CD8-positive, alpha-beta memory T cell (primary cell): ENCODE results near the gene GRIN2C. TPM values are rescaled to one million over a fixed set of nuclear protein-coding genes. Genes with fewer than 3 reads are reported as not detected.

ENCODE experiments used
- CTCF ChIA-PET: fragments of 350-600 bp; sonication (Branson Sonifier 250); formaldehyde crosslinking; loops from one replicate; lab custom pipeline; 2021; ENCODE audit warnings: antibody characterized with exemption; lab: Charles Lee
- POLR2A ChIA-PET: fragments of 350-600 bp; sonication (Branson Sonifier 250); formaldehyde crosslinking; loops from one replicate; lab custom pipeline; 2021; ENCODE audit warnings: antibody characterized with exemption; lab: Charles Lee
- DNase-seq, 5 donors: peaks; one replicate each; pipeline versions ENCODE4 v3.0.0 to v3.0.0-alpha.2; 2020 to 2022; ENCODE audit warnings: mixed read lengths in 1 of 5
- H3K27ac ChIP-seq: one replicate; pipeline ENCODE4 v1.7.0; 2013; ENCODE audit warnings: low read depth, mild to moderate bottlenecking, low read length, moderate library complexity
- H3K27me3 ChIP-seq: 2 replicates; pipeline ENCODE4 v1.7.0; 2013; ENCODE audit warnings: low read length, mild to moderate bottlenecking; ENCODE audit not compliant: insufficient read depth, poor library complexity, severe bottlenecking
- H3K36me3 ChIP-seq: 2 replicates; pipeline ENCODE4 v1.7.0; 2013; ENCODE audit warnings: mild to moderate bottlenecking, low read length, moderate library complexity; ENCODE audit not compliant: insufficient read depth
- H3K4me1 ChIP-seq: 2 replicates; pipeline ENCODE4 v1.7.0; 2013; ENCODE audit warnings: mild to moderate bottlenecking, low read length, moderate library complexity; ENCODE audit not compliant: insufficient read depth
- H3K4me3 ChIP-seq: 2 replicates; pipeline ENCODE4 v1.7.0; 2013; ENCODE audit warnings: mild to moderate bottlenecking, low read length
- H3K9me3 ChIP-seq: 2 replicates; pipeline ENCODE4 v1.7.0; 2013; ENCODE audit warnings: mild to moderate bottlenecking, low read length
- H3K27ac Mint-ChIP-seq, 8 donors: one replicate each; pipeline ENCODE4 v1.8.0; 2020 to 2021; ENCODE audit warnings: mixed read lengths in 8 of 8, mild to moderate bottlenecking in 6 of 8, inconsistent platforms in 3 of 8, moderate library complexity in 3 of 8
- H3K27me3 Mint-ChIP-seq, 2 donors: one replicate each; pipeline ENCODE4 v1.8.0; 2020 to 2021; ENCODE audit warnings: mixed read lengths in 2 of 2, mild to moderate bottlenecking in 1 of 2, moderate library complexity in 1 of 2
- H3K36me3 Mint-ChIP-seq, 3 donors: one replicate each; pipeline ENCODE4 v1.8.0; 2020 to 2021; ENCODE audit warnings: mixed read lengths in 3 of 3, inconsistent platforms in 1 of 3, mild to moderate bottlenecking in 1 of 3
- H3K4me1 Mint-ChIP-seq, 3 donors: one replicate each; pipeline ENCODE4 v1.8.0; 2020 to 2021; ENCODE audit warnings: mixed read lengths in 3 of 3, inconsistent platforms in 1 of 3, mild to moderate bottlenecking in 1 of 3
- H3K4me3 Mint-ChIP-seq, 7 donors: one replicate each; pipeline ENCODE4 v1.8.0; 2020 to 2021; ENCODE audit warnings: mixed read lengths in 7 of 7, mild to moderate bottlenecking in 6 of 7, moderate library complexity in 4 of 7, inconsistent platforms in 2 of 7
- H3K9me3 Mint-ChIP-seq, 5 donors: one replicate each; pipeline ENCODE4 v1.8.0; 2020 to 2022; ENCODE audit warnings: mixed read lengths in 5 of 5, mild to moderate bottlenecking in 3 of 5, moderate library complexity in 2 of 5, inconsistent platforms in 1 of 5
- polyA plus RNA-seq: library from polyadenylated mRNA; unstranded; fragments of 300-500 nt; fragmentation: Illumina TruSeq; gene quantifications from one replicate; pipeline ENCODE4 v1.2.3, GENCODE V29; 2021
- total RNA-seq, 2 experiments: library from RNA; stranded (reverse); gene quantifications; one replicate each; pipeline ENCODE4 v1.2.3, GENCODE V29; 2021

The GRIN2C gene
- total and polyA plus RNA-seq, 3 experiments from 2014 or later = not detected

GRCh38 chr17:74816905-74817620 is 42.6 kb downstream of the GRIN2C start:
- H3K4me1 ChIP-seq = no peaks in the 10 kb centered on the region
- peak overlapping the region in 1 of 8 donors; percentile 36 for H3K27ac Mint-ChIP-seq
- H3K27me3 ChIP-seq = no peaks in the 10 kb centered on the region
- H3K9me3 ChIP-seq = no peaks in the 10 kb centered on the region
- no peak overlapping the region for H3K4me3 ChIP-seq
- ChIA-PET POLR2A (no interaction called here), CTCF (interaction anchor here (1.0 to 1.1 kb wide), 2 partner anchors 81 to 160 kb away, joined by 3 to 4 read pairs; no protein-coding TSS in a partner anchor)
- H3K9me3 Mint-ChIP-seq = no peaks in the 10 kb centered on the region
- H3K27me3 Mint-ChIP-seq = peaks cover 0 to 1% of the 10 kb centered on the region in 2 donors
- H3K36me3 ChIP-seq = peaks cover 6% of the 10 kb centered on the region
- peaks cover 3 to 81% (median 10%) of the 10 kb centered on the region in 3 donors for H3K36me3 Mint-ChIP-seq
- H3K4me3 Mint-ChIP-seq = no peak overlapping the region
- H3K4me1 Mint-ChIP-seq = peaks cover 0 to 3% (median 0%) of the 10 kb centered on the region in 3 donors
- no peak overlapping the region for H3K27ac ChIP-seq
- DNase-seq = no peak

GRCh38 chr17:74815550-74816370 is 43.9 kb downstream of the GRIN2C start:
- POLR2A ChIA-PET = no interaction called here

GRCh38 chr17:74815067-74815466 is 44.6 kb downstream of the GRIN2C start:
- no peak for DNase-seq
- H3K4me1 ChIP-seq = no peaks in the 10 kb centered on the region
- Mint-ChIP-seq H3K27ac (no peak overlapping the region), H3K9me3 (no peaks in the 10 kb centered on the region), H3K27me3 (peaks cover 0 to 1% of the 10 kb centered on the region in 2 donors), H3K36me3 (peaks cover 3 to 77% (median 14%) of the 10 kb centered on the region in 3 donors), H3K4me1 (peaks cover 0 to 3% (median 0%) of the 10 kb centered on the region in 3 donors), H3K4me3 (no peak overlapping the region)
- POLR2A ChIA-PET = no interaction called here
- no peak overlapping the region for H3K4me3 ChIP-seq
- CTCF ChIA-PET = no interaction called here
- peaks cover under 1% of the 10 kb centered on the region for H3K36me3 ChIP-seq
- no peaks in the 10 kb centered on the region for H3K27me3 ChIP-seq
- H3K9me3 ChIP-seq = no peaks in the 10 kb centered on the region
- H3K27ac ChIP-seq = no peak overlapping the region

More at GRCh38 chr17:74815550-74816370, 43.9 kb downstream of the GRIN2C start:
- H3K9me3 ChIP-seq = no peaks in the 10 kb centered on the region
- H3K4me3 ChIP-seq = no peak overlapping the region
- CTCF ChIA-PET = no interaction called here
- no peak overlapping the region for H3K27ac ChIP-seq
- peaks cover 0 to 1% of the 10 kb centered on the region in 2 donors for H3K27me3 Mint-ChIP-seq
- H3K4me1 Mint-ChIP-seq = peaks cover 0 to 3% (median 0%) of the 10 kb centered on the region in 3 donors
- no peaks in the 10 kb centered on the region for H3K9me3 Mint-ChIP-seq
- no peaks in the 10 kb centered on the region for H3K27me3 ChIP-seq
- H3K4me3 Mint-ChIP-seq = no peak overlapping the region
- DNase-seq = no peak
- peaks cover 3 to 76% (median 11%) of the 10 kb centered on the region in 3 donors for H3K36me3 Mint-ChIP-seq
- H3K36me3 ChIP-seq = peaks cover 6% of the 10 kb centered on the region
- H3K4me1 ChIP-seq = no peaks in the 10 kb centered on the region
- peak overlapping the region in 2 of 8 donors; percentile 42 to 80 for H3K27ac Mint-ChIP-seq

- H3K9me3 Mint-ChIP-seq = no peaks in the 10 kb centered on the region
- H3K9me3 ChIP-seq = no peaks in the 10 kb centered on the region
- no peaks in the 10 kb centered on the region for H3K36me3 ChIP-seq
- H3K4me1 ChIP-seq = no peaks in the 10 kb centered on the region
- H3K36me3 Mint-ChIP-seq = peaks cover 3 to 77% (median 15%) of the 10 kb centered on the region in 3 donors
- ChIA-PET POLR2A (no interaction called here), CTCF (interaction anchor here (0.9 kb wide), 1 partner anchor 23 kb away, joined by 4 read pairs; no protein-coding TSS in a partner anchor)
- H3K27ac ChIP-seq = no peak overlapping the region
- H3K27me3 ChIP-seq = no peaks in the 10 kb centered on the region
- peaks cover 0 to 1% of the 10 kb centered on the region in 2 donors for H3K27me3 Mint-ChIP-seq
- H3K4me3 ChIP-seq = no peak overlapping the region
- peaks cover 0 to 3% (median 0%) of the 10 kb centered on the region in 3 donors for H3K4me1 Mint-ChIP-seq
- H3K27ac Mint-ChIP-seq = no peak overlapping the region
- no peak overlapping the region for H3K4me3 Mint-ChIP-seq
- DNase-seq = no peak
Observed at GRCh38 chr17:74814453-74814852, 45.2 kb downstream of the GRIN2C start.

- peaks cover 0 to 1% of the 10 kb centered on the region in 2 donors for H3K27me3 Mint-ChIP-seq
- H3K9me3 Mint-ChIP-seq = no peaks in the 10 kb centered on the region
- CTCF ChIA-PET = interaction anchor here (1.2 kb wide), 1 partner anchor 21 kb away, joined by 4 read pairs; no protein-coding TSS in a partner anchor
- peaks cover 0 to 3% (median 0%) of the 10 kb centered on the region in 3 donors for H3K4me1 Mint-ChIP-seq
- peak overlapping the region in 1 of 8 donors; percentile 60 for H3K27ac Mint-ChIP-seq
- Histone ChIP-seq H3K4me3 (no peak overlapping the region), H3K27ac (no peak overlapping the region), H3K4me1 (no peaks in the 10 kb centered on the region), H3K27me3 (no peaks in the 10 kb centered on the region), H3K36me3 (no peaks in the 10 kb centered on the region), H3K9me3 (no peaks in the 10 kb centered on the region)
- no peak for DNase-seq
- POLR2A ChIA-PET = no interaction called here
- H3K36me3 Mint-ChIP-seq = peaks cover 0 to 68% (median 19%) of the 10 kb centered on the region in 3 donors
- no peak overlapping the region for H3K4me3 Mint-ChIP-seq
Observed at GRCh38 chr17:74812109-74813009, 47.3 kb downstream of the GRIN2C start.

GRCh38 chr17:74810699-74811485 is 48.8 kb downstream of the GRIN2C start:
- ChIA-PET POLR2A (no interaction called here), CTCF (no interaction called here)
- H3K27me3 ChIP-seq = no peaks in the 10 kb centered on the region
- no peaks in the 10 kb centered on the region for H3K9me3 ChIP-seq
- peaks cover 0 to 2% (median 0%) of the 10 kb centered on the region in 3 donors for H3K4me1 Mint-ChIP-seq
- H3K36me3 Mint-ChIP-seq = peaks cover 0 to 69% (median 15%) of the 10 kb centered on the region in 3 donors
- no peaks in the 10 kb centered on the region for H3K4me1 ChIP-seq
- DNase-seq = no peak
- H3K9me3 Mint-ChIP-seq = no peaks in the 10 kb centered on the region
- peaks cover 0 to 1% of the 10 kb centered on the region in 2 donors for H3K27me3 Mint-ChIP-seq
- no peak overlapping the region for H3K4me3 ChIP-seq
- no peak overlapping the region for H3K4me3 Mint-ChIP-seq
- H3K27ac Mint-ChIP-seq = no peak overlapping the region
- H3K27ac ChIP-seq = no peak overlapping the region
- no peaks in the 10 kb centered on the region for H3K36me3 ChIP-seq
